Globus pallidus (tissue), 1 donor: ENCODE data around the gene ABHD4.
"Not testable (repeated sequence)": the region's sequence is repeated elsewhere in the genome, so short reads cannot be mapped to it uniquely, and the experiment has no call there.

Experiments used
- DNase-seq: peaks from one replicate; pipeline ENCODE4 v3.0.0-alpha.2; 2015; ENCODE audit warnings: low spot score

The ABHD4 gene

GRCh38 chr14:22561661-22562579 lies 36.2 kb upstream of the ABHD4 start:
- DNase-seq = no peak

DNA sequence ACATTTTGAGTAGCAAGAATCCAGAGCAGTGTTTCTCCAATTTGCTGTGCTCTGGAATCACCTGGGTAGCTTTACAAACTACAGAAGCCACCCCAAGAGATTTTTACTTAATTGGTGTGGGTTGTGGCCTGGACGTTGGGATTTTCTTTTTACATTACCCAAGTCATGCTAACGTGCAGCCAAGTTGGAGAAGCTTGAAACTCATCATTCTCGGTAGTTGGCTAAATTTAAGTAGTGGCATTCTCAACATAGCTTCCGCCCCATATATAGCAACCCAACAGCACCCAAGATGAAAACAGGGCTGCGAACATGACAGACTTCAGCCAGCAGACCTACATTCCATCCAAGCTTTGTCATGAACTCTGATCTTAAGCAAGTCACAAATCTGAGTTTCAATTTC lies 34.1 kb upstream of the ABHD4 start:
- no peak for DNase-seq

DNA sequence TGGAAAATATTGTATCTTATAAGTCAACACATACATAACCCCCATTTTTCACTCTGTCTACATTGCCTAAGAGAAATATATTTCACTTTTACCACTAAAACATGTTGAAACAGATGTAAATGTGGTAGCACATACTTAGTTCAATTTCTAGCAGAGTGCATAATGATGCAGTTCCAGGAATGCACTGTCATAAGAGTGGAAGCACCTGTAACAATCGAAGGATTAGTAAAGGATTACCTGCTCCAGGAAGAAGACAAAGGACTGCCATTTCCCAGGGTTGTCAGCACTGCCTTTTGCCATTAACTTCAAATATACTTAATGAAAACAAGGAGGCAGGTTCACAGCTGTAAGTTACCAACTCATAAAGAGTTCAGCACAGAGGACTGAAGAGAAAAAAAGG lies 33.6 kb upstream of the ABHD4 start:
- DNase-seq = no peak

DNA sequence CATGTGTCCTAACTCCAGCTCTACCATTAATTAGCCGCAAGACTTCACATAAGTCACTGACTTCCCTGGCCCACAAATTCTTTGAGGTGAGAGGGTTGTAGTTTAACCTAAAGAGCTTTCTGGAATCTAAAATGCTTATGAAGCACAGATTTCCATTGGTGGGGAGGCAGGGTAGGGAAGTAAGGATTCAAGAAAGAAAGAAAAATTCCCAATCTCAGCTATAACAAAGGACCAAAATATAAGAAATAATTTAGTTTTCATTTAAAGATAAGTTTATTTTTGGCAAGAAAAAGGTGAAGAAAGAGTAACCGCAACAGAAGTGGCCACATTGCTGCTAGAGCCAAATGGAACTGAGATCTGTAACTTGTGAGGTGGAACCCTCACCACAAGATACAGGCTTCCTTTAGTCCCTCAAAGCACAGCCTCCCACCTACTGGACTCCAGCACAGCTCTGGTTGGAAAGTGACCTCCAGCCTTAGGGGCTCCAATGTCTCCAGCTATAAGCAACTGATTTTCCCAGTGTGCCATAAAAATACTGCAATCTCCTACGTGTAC lies 32.6 kb upstream of the ABHD4 start:
- DNase-seq = no peak

DNA sequence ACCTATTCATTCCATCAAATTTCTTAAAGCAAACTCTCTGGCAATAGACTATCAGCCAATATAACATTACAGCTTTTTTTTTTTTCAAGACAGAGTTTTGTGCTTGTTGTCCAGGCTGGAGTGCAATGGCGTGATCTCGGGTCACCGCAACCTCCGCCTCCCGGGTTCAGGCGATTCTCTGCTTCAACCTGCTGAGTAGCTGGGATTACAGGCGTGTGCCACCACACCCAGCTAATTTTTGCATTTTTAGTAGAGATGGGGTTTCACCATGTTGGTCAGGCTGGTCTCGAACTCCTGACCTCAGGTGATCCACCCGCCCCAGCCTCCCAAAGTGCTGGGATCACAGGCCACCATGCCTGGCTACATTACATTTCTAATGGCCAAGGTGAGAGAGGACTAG lies 31.8 kb upstream of the ABHD4 start:
- not testable (repeated sequence) for DNase-seq

DNA sequence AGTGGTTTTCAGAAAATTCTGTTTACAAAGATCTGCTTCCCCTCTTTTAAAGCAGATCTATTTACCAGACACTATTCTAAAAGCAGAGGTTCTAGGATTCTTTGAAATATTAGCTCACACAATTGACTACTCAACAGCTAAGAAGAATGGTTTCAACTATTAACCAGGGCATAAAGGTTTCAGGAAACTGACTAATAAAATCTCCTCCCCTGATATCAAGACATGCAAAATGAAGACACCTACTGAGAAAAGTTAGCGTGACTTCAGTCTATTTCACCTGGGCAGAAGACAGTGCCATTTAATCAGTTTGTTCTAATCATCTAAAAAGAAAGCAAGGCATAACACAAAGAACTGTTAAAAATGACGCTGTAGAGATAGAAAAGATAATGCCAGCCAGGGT lies 31.3 kb upstream of the ABHD4 start:
- DNase-seq = no peak

GRCh38 chr14:22567437-22567836 lies 30.7 kb upstream of the ABHD4 start:
- DNase-seq = no peak

GRCh38 chr14:22569106-22569736 lies 28.9 kb upstream of the ABHD4 start:
- no peak for DNase-seq

GRCh38 chr14:22569737-22570131 lies 28.4 kb upstream of the ABHD4 start:
- DNase-seq = no peak

DNA sequence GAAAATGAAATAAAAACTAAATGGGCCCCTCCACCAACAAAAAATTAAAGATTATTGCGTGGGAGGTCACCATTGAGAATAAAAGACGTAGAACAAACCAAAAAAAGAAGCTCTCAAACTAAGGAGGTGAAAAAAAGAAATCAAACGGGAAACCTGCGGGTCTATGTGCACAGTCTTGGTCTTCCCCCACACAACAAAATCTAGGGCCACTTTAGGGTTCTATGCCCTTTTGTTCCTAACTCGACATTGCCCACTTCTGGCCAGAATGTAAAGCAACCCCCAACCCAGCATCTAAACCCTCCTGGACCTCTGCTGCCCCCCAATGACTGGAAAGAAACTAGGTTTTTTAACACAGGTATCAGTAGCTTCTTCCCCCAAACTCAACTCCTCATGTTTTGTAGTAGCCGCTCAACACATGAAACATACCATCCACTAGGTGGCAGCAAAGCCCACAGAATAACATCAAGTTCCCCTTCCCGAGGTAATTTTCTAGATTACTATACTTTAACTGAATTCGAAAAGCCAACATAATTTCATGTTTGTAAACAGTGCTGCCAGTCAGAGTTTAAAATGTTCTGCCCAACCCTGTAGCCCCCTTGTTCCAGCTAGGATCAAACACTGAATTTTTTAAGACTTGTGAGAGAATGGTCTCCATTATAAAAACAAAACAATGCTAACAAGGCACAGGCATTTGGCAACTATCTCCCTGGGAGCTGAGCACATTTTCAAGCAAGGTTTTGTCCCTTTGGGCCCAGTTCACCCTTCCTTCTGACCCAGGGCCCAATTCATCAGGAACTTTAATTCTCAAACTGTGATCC lies 27.8 kb upstream of the ABHD4 start:
- DNase-seq = peak; percentile 75

- no peak for DNase-seq
Measured at GRCh38 chr14:22572562-22573058, 25.5 kb upstream of the ABHD4 start.

DNA sequence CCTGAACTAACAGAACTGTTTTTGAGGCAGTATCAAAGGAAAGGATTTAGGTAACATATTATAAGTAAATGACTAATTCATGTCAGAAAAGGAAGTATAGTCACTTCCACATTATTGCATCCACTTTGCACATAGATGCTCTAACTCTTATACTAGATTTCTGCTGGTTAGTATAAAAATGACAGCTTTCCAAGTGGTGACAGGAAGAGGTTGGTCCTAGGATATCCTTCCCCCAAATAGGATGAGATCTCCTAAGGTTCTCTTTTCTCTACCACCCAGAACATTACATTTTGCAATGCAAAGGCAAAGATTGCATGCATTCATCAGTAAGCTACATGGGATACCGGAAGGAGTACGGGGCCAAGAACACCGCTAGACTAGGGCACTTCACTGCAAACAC lies 24.3 kb upstream of the ABHD4 start:
- no peak for DNase-seq

GRCh38 chr14:22577334-22577908 lies 20.7 kb upstream of the ABHD4 start:
- no peak for DNase-seq

DNA sequence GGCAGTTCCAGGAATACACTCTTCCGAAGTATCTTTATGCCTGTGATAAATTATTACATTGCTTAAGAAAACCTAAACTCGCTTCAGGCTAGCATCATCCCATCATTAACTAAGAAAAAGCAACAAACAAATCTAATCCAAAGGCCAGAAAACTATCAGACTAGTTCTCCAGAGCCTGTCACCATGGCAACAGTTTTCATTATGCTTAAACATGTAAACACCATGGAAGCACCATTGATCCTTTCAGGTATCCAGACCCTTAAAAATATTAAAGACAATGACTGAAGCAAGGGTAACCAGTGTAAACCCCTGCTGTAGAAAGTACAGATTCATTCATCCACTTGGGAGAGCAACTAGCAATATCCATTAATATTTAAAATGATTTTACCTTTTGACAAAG lies 18.9 kb upstream of the ABHD4 start:
- DNase-seq = no peak

- DNase-seq = no peak
Measured at GRCh38 chr14:22579881-22580280, 18.2 kb upstream of the ABHD4 start.

- no peak for DNase-seq
Measured at GRCh38 chr14:22580625-22581024, 17.5 kb upstream of the ABHD4 start.

- DNase-seq = no peak
Measured at GRCh38 chr14:22583994-22584393, 14.1 kb upstream of the ABHD4 start.

DNA sequence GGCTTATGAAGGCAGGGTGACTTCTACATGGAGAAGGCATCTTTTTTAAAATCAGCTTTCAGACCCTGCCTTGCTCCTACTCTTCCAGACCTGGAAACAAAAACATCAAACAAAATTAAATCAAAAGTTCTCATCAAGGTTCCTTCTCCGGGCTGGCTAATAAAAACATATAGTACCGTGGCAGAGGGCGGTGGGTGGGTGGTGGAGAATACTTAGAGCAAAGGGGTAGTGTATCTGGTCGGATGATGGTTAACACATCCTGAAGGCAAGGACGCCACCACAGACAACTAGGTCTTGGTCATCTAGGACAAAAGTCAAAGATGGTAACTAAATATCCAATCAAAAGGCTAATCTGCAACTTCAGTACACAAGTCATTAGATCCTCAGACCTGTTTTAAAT lies 10.9 kb upstream of the ABHD4 start:
- DNase-seq = no peak

DNA sequence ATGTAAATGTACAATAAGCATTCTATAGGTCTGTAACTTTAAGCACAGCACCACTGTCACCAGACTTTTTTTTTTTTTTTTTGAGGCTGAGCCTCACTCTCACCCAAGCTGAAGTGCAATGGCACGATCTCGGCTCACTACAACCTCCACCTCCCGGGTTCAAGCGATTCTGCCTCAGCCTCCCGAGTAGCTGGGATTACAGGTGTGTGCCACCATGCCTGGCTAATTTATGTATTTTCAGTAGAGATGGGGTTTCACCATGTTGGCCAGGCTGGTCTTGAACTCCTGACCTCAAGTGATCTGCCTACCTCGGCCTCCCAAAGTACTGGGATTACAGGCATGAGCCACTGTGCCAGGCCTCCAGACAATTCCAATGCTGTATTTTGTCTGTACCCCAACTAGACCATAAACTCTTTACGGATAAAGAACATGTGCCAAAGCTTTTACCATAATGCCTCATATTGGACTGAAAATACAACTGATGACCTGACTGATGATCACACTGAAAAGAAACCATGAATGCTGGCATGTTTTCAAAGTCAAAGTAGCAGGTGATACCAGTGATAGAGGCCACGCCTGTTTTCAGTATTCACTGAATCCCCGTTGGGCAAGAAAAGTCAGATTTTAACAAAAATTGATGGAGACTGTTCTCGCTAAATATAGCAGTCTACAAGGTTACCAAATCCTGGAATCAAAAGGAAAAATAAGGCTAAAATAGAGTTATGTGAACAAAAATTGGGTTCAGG lies 10.2 kb upstream of the ABHD4 start:
- not testable (repeated sequence) for DNase-seq

DNA sequence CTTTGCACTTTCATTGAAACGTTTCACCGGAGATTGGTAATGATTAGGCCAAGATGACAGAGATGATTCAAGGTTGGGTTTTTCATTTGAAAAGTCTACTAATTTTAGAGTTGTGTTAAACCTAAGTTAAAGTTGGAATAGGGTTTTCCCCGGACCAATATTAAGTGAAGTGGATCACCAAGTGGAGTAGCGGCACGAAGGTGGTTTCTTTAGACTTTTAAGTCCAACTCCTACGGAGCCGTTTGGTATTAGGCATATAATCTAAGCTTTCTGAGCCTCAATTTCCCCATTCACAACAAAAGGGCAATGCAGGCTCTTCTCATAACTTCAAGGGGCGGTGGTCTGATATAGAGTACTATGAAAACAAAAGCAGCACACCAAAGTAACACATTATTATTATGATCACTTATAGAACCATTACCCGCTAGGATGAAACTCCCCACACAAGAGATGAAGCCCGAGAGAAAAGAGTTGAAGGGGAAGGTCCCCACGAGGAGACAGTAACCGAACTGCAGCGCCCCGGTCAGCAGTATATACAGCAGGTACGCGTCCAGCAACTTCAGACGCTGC lies 9.5 kb upstream of the ABHD4 start:
- DNase-seq = no peak
